OCI-LY7 (cell line): ENCODE measurements around the gene ARAP1.

ENCODE experiments used
- CTCF ChIP-seq: fragments of 200-600 bp; sonication (generic); conservative IDR thresholded peaks from 2 replicates; pipeline ENCODE4 v1.5.1; 2014; ENCODE audit warnings: mild to moderate bottlenecking, antibody characterized with exemption, low read length, moderate library complexity, mixed read lengths
- EZH2phosphoT487 ChIP-seq: fragments of 200-600 bp; sonication (generic); IDR thresholded peaks from 2 replicates; pipeline ENCODE4 v1.6.1; 2018; ENCODE audit warnings: low read depth, borderline replicate concordance, mild to moderate bottlenecking, mixed run types, antibody characterized with exemption, low read length, moderate library complexity, mixed read lengths

- TF ChIP-seq CTCF (no peak), EZH2phosphoT487 (no peak)
Observed at GRCh38 chr11:72727521-72727920, 24.7 kb downstream of the ARAP1 start.
